K562 (cell line): ENCODE data around the gene DOCK6. TPM values are rescaled to one million over a fixed set of nuclear protein-coding genes. Genes with fewer than 3 reads are reported as not detected.
A peak's percentile ranks its signal among the peaks of the same experiment; 100 is the strongest.
"Not testable (repeated sequence)": the region's sequence is repeated elsewhere in the genome, so short reads cannot be mapped to it uniquely, and the experiment has no call there.

Experiments
- ATAC-seq: fragments of 200-7000 bp; cut with Tn5 transposase; 3 replicates; pipeline ENCODE4 v1.9.1; 2020; ENCODE audit warnings: moderate library complexity
- BruUV-seq: library from RNA; stranded (reverse); fragments of 400-500 nt; replicated peaks from 2 replicates; lab custom pipeline; 2021; lab: Mats Ljungman, UMichigan
- CTCF ChIA-PET: fragments of 300-600 bp; formaldehyde crosslinking; extraction: SDS; loops from one replicate; lab custom pipeline; 2021; ENCODE audit warnings: low intra/inter-chr PET ratio; lab: Yijun Ruan, JAX
- POLR2A ChIA-PET: fragments of 300-600, 350-650 bp; sonication (Branson Sonifier 250); formaldehyde crosslinking; extraction: SDS; loops from one replicate; lab custom pipeline; 2021; ENCODE audit warnings: antibody characterized with exemption, inconsistent platforms; lab: Yijun Ruan, JAX
- DNase-seq, 4 experiments: peaks; one replicate each; pipeline versions ENCODE4 v3.0.0 to v3.0.0-alpha.2; 2011 to 2018; ENCODE audit warnings: low spot score in 3 of 4, mixed read lengths in 3 of 4; ENCODE audit errors: extremely low read depth in 1 of 4
- FAIRE-seq: peaks from 2 replicates; lab custom pipeline; 2011; peaks lifted over from hg19 to GRCh38; lab: Jason Lieb, UNC
- H2AFZ ChIP-seq: 2 replicates; pipeline ENCODE4 v1.6.0; 2011; ENCODE audit warnings: low read depth, low read length, control low read depth, inconsistent platforms
- H3K27ac ChIP-seq: fragments of 200-600 bp; 3 replicates; pipeline ENCODE4 v1.8.0; 2011; ENCODE audit warnings: low read depth, mild to moderate bottlenecking, control low read depth, inconsistent platforms, low read length, moderate library complexity, mixed read lengths; ENCODE audit errors: extremely low read depth
- H3K27me3 ChIP-seq, 2 experiments: fragments of 300-600 bp in 1 of 2; 2 replicates in 1 of 2; 3 replicates in 1 of 2; pipeline versions ENCODE4 v1.6.0 to v1.8.0; 2011; ENCODE audit warnings: inconsistent platforms in 2 of 2, low read length in 2 of 2, mild to moderate bottlenecking in 1 of 2, mixed read lengths in 1 of 2, moderate library complexity in 1 of 2; ENCODE audit not compliant: control insufficient read depth in 2 of 2, insufficient read depth in 2 of 2
- H3K36me3 ChIP-seq: fragments of 300-600 bp; 3 replicates; pipeline ENCODE4 v1.8.0; 2011; ENCODE audit warnings: mild to moderate bottlenecking, low read length, inconsistent platforms; ENCODE audit not compliant: control insufficient read depth, insufficient read depth
- H3K4me1 ChIP-seq, 2 experiments: fragments of 200-600 bp in 1 of 2; replicated peaks in 1 of 2; 2 replicates in 1 of 2; 3 replicates in 1 of 2; pipeline versions ENCODE4 v1.5.1 to v1.8.0; 2011; ENCODE audit warnings: inconsistent platforms in 2 of 2, low read length in 2 of 2, mild to moderate bottlenecking in 1 of 2, mixed read lengths in 1 of 2, moderate library complexity in 1 of 2; ENCODE audit not compliant: control insufficient read depth in 2 of 2, insufficient read depth in 2 of 2
- H3K4me2 ChIP-seq: 2 replicates; pipeline ENCODE4 v1.6.1; 2011; ENCODE audit warnings: low read length, control low read depth, inconsistent platforms, mixed read lengths; ENCODE audit not compliant: insufficient read depth
- H3K4me3 ChIP-seq: fragments of 200-600 bp; sonication (generic), shearing (Covaris generic); 2 replicates; pipeline ENCODE4 v1.5.1; 2016; ENCODE audit warnings: control low read depth, inconsistent platforms
- H3K79me2 ChIP-seq: fragments of 200-600 bp; 3 replicates; pipeline ENCODE4 v1.8.0; 2011; ENCODE audit warnings: low read length, inconsistent platforms; ENCODE audit not compliant: control insufficient read depth, insufficient read depth
- H3K9ac ChIP-seq, 2 experiments: 2 replicates each; pipeline versions ENCODE4 v1.6.0 to v1.6.1; 2011; ENCODE audit warnings: low read depth in 2 of 2, low read length in 2 of 2, control low read depth in 1 of 2, inconsistent platforms in 1 of 2, mild to moderate bottlenecking in 1 of 2, mixed read lengths in 1 of 2; ENCODE audit not compliant: insufficient read depth in 1 of 2
- H3K9me1 ChIP-seq: one replicate; pipeline ENCODE4 v1.6.0; 2011; ENCODE audit warnings: inconsistent platforms, mild to moderate bottlenecking, low read length, moderate library complexity; ENCODE audit not compliant: control insufficient read depth, insufficient read depth
- H3K9me3 ChIP-seq: replicated peaks from 2 replicates; pipeline ENCODE4 v1.5.1; 2011; ENCODE audit warnings: low read depth, low read length, inconsistent platforms; ENCODE audit not compliant: control insufficient read depth, insufficient read depth
- H4K20me1 ChIP-seq: replicated peaks from 2 replicates; pipeline ENCODE4 v1.6.1; 2011; ENCODE audit warnings: low read length, inconsistent platforms, mixed read lengths; ENCODE audit not compliant: control insufficient read depth, insufficient read depth
- ADNP ChIP-seq: fragments of 200-800 bp; sonication (Bioruptor generic); IDR thresholded peaks from 2 replicates; pipeline ENCODE4 v1.6.1; 2016; ENCODE audit warnings: missing genetic modification characterization, missing compliant biosample characterization
- RBM25 ChIP-seq: fragments of 200-400 bp; formaldehyde crosslinking; IDR thresholded peaks from 2 replicates; pipeline ENCODE4 v1.6.1; 2018; ENCODE audit warnings: low read length, low read depth, moderate library complexity; ENCODE audit not compliant: severe bottlenecking
- TRIM28 ChIP-seq: fragments of 450-650 bp; IDR thresholded peaks from 2 replicates; pipeline ENCODE4 v1.6.1; 2017
- WGBS: fragments of 100-300 bp; shearing (Covaris generic); methylation state at CpG from one replicate; pipeline ENCODE4 v1.1.6; 2016; ENCODE audit warnings: low coverage, mixed read lengths; ENCODE audit not compliant: insufficient coverage; ENCODE audit errors: missing lambda C conversion rate; 5-methylcytosine and 5-hydroxymethylcytosine counted together
- in situ Hi-C: fragments of 300-500 bp; cut with MboI; formaldehyde crosslinking; loops from 4 replicates; pipeline ENCODE4 v1.15.0; 2018; ENCODE audit warnings: inconsistent platforms, mixed read lengths
- intact Hi-C: fragments of 100-400 bp; cut with micrococcal nuclease; formaldehyde crosslinking; loops from 2 replicates; pipeline ENCODE4 v1.14.2; 2022
- polyA plus RNA-seq, 8 experiments: library from polyadenylated mRNA; depleted of rRNA in 4 of 8; stranded (reverse) in 5 of 8; unstranded in 3 of 8; fragments of >200 nt; fragmentation: Nextera tagmentation in 2 of 8; fragmentation: Illumina TruSeq in 1 of 8; extraction: Ambion mirVana in 2 of 8; extraction: Trizol in 1 of 8; gene quantifications; 2 replicates each; pipeline versions ENCODE4 v1.2.1 to v1.2.3, GENCODE V29; 2011 to 2014; ENCODE audit warnings: inconsistent platforms in 1 of 8, missing spikeins in 1 of 8
- total RNA-seq, 7 experiments: library from RNA; depleted of rRNA in 6 of 7; stranded (reverse); fragments of >200 nt in 6 of 7; fragmentation: Illumina TruSeq in 2 of 7; extraction: Trizol in 2 of 7; gene quantifications; 2 replicates each; pipeline versions ENCODE4 v1.2.1 to v1.2.3, GENCODE V29; 2011 to 2021; ENCODE audit warnings: low replicate concordance in 1 of 7

The DOCK6 gene
- total and polyA plus RNA-seq, 9 of the 15 experiments (the other 6 are each of a cell fraction or from before 2014, with no cell fraction given): 0.35 to 19.3 (median 3.8) TPM

- ChIA-PET CTCF (interaction anchor here (1.2 kb wide), 1 partner anchor 43 kb away, joined by 3 read pairs; no protein-coding TSS in a partner anchor), POLR2A (interaction anchor here (0.6 to 0.7 kb wide), 2 partner anchors 24 to 71 kb away, joined by 3 read pairs; partner anchors contain the start of gene LDLR)
- BruUV-seq, H3K9me3 ChIP-seq, H3K9ac ChIP-seq, H3K36me3 ChIP-seq, H3K79me2 ChIP-seq, H3K4me2 ChIP-seq, H3K4me3 ChIP-seq, H3K9me1 ChIP-seq, H3K27me3 ChIP-seq, H3K27ac ChIP-seq, FAIRE-seq, DNase-seq, H4K20me1 ChIP-seq, in situ Hi-C loops, ATAC-seq, intact Hi-C loops: not testable (repeated sequence)
- peaks cover 5 to 18% of the 10 kb centered on the region in 2 experiments; a peak in 4 of 5 replicates for H3K4me1 ChIP-seq
- TF ChIP-seq ADNP (tag) (0 out of 2 replicates have a peak, but pooled peaks have one; percentile 9), TRIM28 (peak; percentile 74; the same call in 1 of the 2 replicates), RBM25 (peak; percentile 90)
- 100% methylated on average over 2 of the region's 2 CpGs for WGBS
- peak overlapping the region; percentile 82; the same call in 1 of the 2 replicates for H2AFZ ChIP-seq
Observed at GRCh38 chr19:11160440-11160768, 101.9 kb downstream of the DOCK6 start.
